Right lobe of liver (tissue), 6 donors: ENCODE measurements around the gene ALG12. TPM values are rescaled to one million over a fixed set of nuclear protein-coding genes. Genes with fewer than 3 reads are reported as not detected.

Experiments
- ATAC-seq, 4 donors: fragments of 200-7000 bp; cut with Tn5 transposase; one replicate each; pipeline ENCODE4 v1.9.1; 2020; ENCODE audit warnings: mild to moderate bottlenecking in 4 of 4, moderate library complexity in 4 of 4
- DNase-seq, 3 donors: peaks; one replicate each; pipeline ENCODE4 v3.0.0-alpha.2; 2020
- H3K27ac ChIP-seq, 3 donors: fragments of 200-600 bp; one replicate each; pipeline ENCODE4 v1.8.0; 2022
- H3K27me3 ChIP-seq, 2 donors: fragments of 200-600 bp; one replicate each; pipeline ENCODE4 v1.8.0; 2022
- H3K36me3 ChIP-seq, 4 donors: fragments of 200-600 bp; sonication (generic) in 1 of 4; one replicate each; pipeline versions ENCODE4 v1.5.1 to v1.8.0; 2017 to 2022; ENCODE audit warnings: control low read depth in 1 of 4
- H3K4me1 ChIP-seq, 4 donors: fragments of 200-600 bp; sonication (generic) in 1 of 4; one replicate each; pipeline versions ENCODE4 v1.5.1 to v1.8.0; 2017 to 2022; ENCODE audit warnings: control low read depth in 1 of 4
- H3K4me3 ChIP-seq, 3 donors: fragments of 200-600 bp; one replicate each; pipeline ENCODE4 v1.8.0; 2022
- H3K9me3 ChIP-seq, 4 donors: fragments of 200-600 bp; sonication (generic) in 1 of 4; one replicate each; pipeline versions ENCODE4 v1.5.1 to v1.8.0; 2017 to 2022; ENCODE audit warnings: control low read depth in 1 of 4
- CTCF ChIP-seq, 4 donors: fragments of 200-600 bp in 3 of 4; fragments of 450-650 bp in 1 of 4; IDR thresholded peaks; one replicate each; pipeline versions ENCODE4 v1.5.1 to v1.8.0; 2016 to 2022; ENCODE audit warnings: antibody characterized with exemption in 4 of 4, mild to moderate bottlenecking in 2 of 4
- POLR2A ChIP-seq: fragments of 450-650 bp; IDR thresholded peaks from one replicate; pipeline ENCODE4 v1.6.1; 2017; ENCODE audit warnings: antibody characterized with exemption, mild to moderate bottlenecking
- WGBS: methylation state at CpG from one replicate; pipeline ENCODE4 v1.1.6; 2018; ENCODE audit warnings: low coverage, low lambda C conversion rate; ENCODE audit not compliant: insufficient coverage; ENCODE audit errors: missing lambda C conversion rate; 5-methylcytosine and 5-hydroxymethylcytosine counted together
- intact Hi-C, 2 donors: fragments of 100-400 bp; cut with DNase I; formaldehyde crosslinking; loops; one replicate each; pipeline versions ENCODE4 v1.11.2 to v1.14.1; 2022
- total RNA-seq, 6 experiments: library from RNA; depleted of rRNA in 2 of 6; stranded (reverse); fragments of >200 nt in 2 of 6; fragmentation: NEBNext Ultra II Directional in 3 of 6; extraction: Animal tissue kit (Norgen Biotek cat#: 25700) in 3 of 6; gene quantifications; one replicate each; pipeline versions ENCODE4 v1.1.0 to v1.2.4, GENCODE V29; 2016 to 2023
- donor health status: DM: no; HTN: yes; CAD: no.
- donor health status: DM: no; HTN: no; CAD: no.
- donor health status: DM: no; HTN: no; CAD: no.
- donor health status: DM: no; HTN: yes; CAD: no.
- donor health status: DM: no; HTN: yes; CAD: no.

Gene ALG12
- total RNA-seq, 6 experiments from 2014 or later: 15.1 to 19.0 (median 16.6) TPM

- no peak for TF ChIP-seq CTCF (IDR thresholded peaks at IDR 0.05)
- TF ChIP-seq POLR2A: no peak
- peak overlapping the region in 1 of 3 donors; percentile 97 for H3K27ac ChIP-seq
- DNase-seq (peak in 1 of 3 donors; percentile 80), ATAC-seq (peak in 1 of 4 donors; percentile 1)
- H3K4me3 ChIP-seq: peak overlapping the region; percentile 14 to 48 (median 35)
- H3K9me3 ChIP-seq: no peaks in the 10 kb centered on the region
- peaks cover 0 to 33% (median 14%) of the 10 kb centered on the region in 4 donors for H3K4me1 ChIP-seq
- 3% methylated on average over 15 of the region's 16 CpGs for WGBS
- intact Hi-C loops: loop anchor here in 1 of 2 donors (10.0 kb wide), 1 partner anchor 59 kb away; no protein-coding TSS in a partner anchor
- H3K27me3 ChIP-seq: no peaks in the 10 kb centered on the region
- H3K36me3 ChIP-seq: no peaks in the 10 kb centered on the region
These were observed 17.3 kb upstream of the ALG12 start for GRCh38 chr22:49935561-49935960.

GRCh38 chr22:49934891-49935557 is 16.8 kb upstream of the ALG12 start:
- intact Hi-C loops: loop anchor here in 1 of 2 donors (10.0 kb wide), 1 partner anchor 60 kb away; no protein-coding TSS in a partner anchor
- peak; percentile 3 to 42 (median 24) for ATAC-seq
- H3K4me3 ChIP-seq: peak overlapping the region; percentile 35 to 58 (median 48)
- TF ChIP-seq POLR2A (no peak), CTCF (IDR thresholded peaks at IDR 0.05) (no peak)
- H3K4me1 ChIP-seq: peaks cover 0 to 33% (median 14%) of the 10 kb centered on the region in 4 donors
- DNase-seq: peak; percentile 88 to 93 (median 88)
- 10% methylated on average over 16 of the region's 56 CpGs for WGBS
- H3K27ac ChIP-seq: peak overlapping the region; percentile 79 to 97 (median 83)
- H3K36me3 ChIP-seq: no peaks in the 10 kb centered on the region
- no peaks in the 10 kb centered on the region for H3K9me3 ChIP-seq
- H3K27me3 ChIP-seq: no peaks in the 10 kb centered on the region

- peak; percentile 76 to 81 (median 78) for DNase-seq
- no peaks in the 10 kb centered on the region for H3K27me3 ChIP-seq
- intact Hi-C loops: loop anchor here in 1 of 2 donors (10.0 kb wide), 1 partner anchor 60 kb away; no protein-coding TSS in a partner anchor
- no peak for TF ChIP-seq POLR2A
- no peak for TF ChIP-seq CTCF (IDR thresholded peaks at IDR 0.05)
- H3K4me3 ChIP-seq: peak overlapping the region; percentile 35 to 58 (median 48)
- H3K27ac ChIP-seq: peak overlapping the region; percentile 79 to 97 (median 83)
- H3K9me3 ChIP-seq: no peaks in the 10 kb centered on the region
- WGBS: 20% methylated on average over 2 of the region's 24 CpGs
- peak; percentile 4 to 39 (median 6) for ATAC-seq
- no peaks in the 10 kb centered on the region for H3K36me3 ChIP-seq
- peaks cover 0 to 37% (median 16%) of the 10 kb centered on the region in 4 donors for H3K4me1 ChIP-seq
These were observed 16.1 kb upstream of the ALG12 start for GRCh38 chr22:49934160-49934890.

GRCh38 chr22:49933236-49934159 is 15.3 kb upstream of the ALG12 start:
- Histone ChIP-seq H3K36me3 (no peaks in the 10 kb centered on the region), H3K27ac (peak overlapping the region; percentile 79 to 97 (median 83)), H3K4me3 (no peak overlapping the region), H3K27me3 (no peaks in the 10 kb centered on the region), H3K4me1 (peaks cover 0 to 33% (median 16%) of the 10 kb centered on the region in 4 donors), H3K9me3 (no peaks in the 10 kb centered on the region)
- intact Hi-C loops: loop anchor here in 1 of 2 donors (10.0 kb wide), 1 partner anchor 61 kb away; no protein-coding TSS in a partner anchor
- 51% methylated on average over 6 of the region's 27 CpGs for WGBS
- peak; percentile 44 to 81 (median 62) for DNase-seq
- no peak for ATAC-seq
- TF ChIP-seq POLR2A: peak; percentile 67
- TF ChIP-seq CTCF (IDR thresholded peaks at IDR 0.05): no peak
